ENCODE measurements around the gene SHH. TPM values are rescaled to one million over a fixed set of nuclear protein-coding genes. Genes with fewer than 3 reads are reported as not detected.

Gene SHH
- polyA plus RNA-seq, 4 donors, result 2.3 to 4.9 (median 2.9) TPM

DNA sequence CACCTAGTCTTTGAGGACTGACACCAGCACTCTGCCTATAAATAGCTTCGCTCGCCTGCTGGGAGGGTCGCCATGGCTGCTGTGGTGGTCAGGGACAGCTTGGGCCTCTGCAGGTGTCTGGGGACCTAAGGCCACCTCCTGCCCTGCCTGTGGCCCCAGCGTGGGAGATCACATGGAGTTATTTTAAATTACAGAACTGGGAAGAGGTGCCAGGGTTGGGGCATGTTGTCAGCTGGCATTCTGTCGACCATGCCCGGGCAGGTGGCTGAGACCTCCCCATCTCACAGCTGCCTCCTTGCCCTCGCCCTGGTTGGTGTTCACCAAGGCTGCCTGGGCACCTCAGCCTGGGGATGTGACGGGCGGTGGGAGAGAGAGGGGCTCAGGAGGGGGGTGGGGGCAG, 18.1 kb downstream of the SHH start:
- DNase-seq (ENCODE audit: low read depth in 4 of 4, low spot score in 3 of 4), result no peak

DNA sequence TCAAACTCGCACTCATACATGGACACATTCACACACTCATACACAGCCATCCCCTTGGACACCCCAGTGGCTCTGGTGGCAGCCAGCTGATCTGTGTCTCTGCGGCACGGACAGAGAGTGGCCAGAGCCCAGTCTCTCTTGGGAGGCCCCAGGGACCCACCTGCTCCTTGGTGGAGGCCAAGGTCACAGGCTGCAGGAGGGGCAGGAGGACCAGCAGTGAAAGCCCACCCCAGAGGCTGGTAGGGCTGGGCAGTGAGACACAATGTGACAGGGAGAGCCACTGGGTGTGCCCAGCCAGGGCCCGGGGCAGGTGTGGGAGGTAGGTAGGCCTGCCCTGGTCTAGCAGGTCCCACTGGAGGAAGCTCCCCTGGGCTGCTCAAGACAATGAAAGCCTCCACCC, 18.5 kb downstream of the SHH start:
- no peak for DNase-seq (ENCODE audit: low read depth in 4 of 4, low spot score in 3 of 4)

DNA sequence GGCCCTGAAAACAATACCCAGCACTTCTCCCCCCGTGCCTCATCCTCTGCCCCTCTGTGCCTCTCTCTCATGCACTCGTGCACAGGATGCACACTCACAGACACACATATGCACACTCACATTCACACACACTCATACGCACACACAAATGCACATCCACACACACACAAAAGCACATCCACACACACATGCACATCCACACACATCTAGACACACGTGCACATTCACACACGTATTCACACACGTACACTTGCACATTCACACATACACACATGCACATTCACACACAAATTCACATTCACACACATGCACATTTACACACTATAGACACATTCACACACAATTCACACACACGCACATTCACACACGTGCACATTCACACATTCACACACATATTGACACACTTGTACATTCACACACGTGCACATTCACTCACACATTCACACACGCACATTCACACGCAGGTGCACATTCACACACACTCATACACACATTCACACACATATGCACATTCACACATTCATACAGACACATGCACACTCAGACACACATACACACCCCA, 19.2 kb downstream of the SHH start:
- DNase-seq (ENCODE audit: low read depth in 4 of 4, low spot score in 3 of 4), result no peak

DNA sequence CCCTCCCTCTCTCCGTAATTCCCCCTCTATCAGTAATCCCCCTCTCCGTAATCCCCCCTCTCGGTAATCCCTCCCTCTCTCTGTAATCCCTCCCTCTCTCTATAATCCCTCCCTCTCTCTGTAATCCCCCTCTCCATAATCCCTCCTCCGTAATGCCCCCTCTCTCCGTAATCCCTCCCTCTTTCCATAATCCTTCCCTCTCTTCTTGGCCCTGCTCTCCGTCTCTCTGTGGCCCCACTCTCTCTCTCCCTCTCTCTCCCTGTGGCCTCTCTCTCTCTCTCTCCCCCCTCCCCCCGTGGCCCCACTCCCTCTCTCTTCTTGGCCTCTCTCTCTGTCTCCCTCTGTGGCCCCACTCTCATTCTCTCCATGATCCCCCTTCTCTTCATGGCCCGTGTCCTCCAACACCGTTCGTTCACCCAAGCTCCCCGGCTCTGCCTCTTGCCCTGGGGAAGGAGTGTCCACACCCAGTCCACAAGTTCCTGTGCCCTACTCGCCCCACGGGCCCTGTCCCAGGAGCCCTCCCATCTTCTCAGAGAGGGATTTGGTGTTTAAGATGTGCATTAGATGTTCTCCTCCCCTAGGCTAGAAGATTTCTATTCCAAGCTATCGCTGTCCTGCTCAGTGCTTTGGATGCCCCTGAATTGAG, 19.8 kb downstream of the SHH start:
- DNase-seq (ENCODE audit: low read depth in 4 of 4, low spot score in 3 of 4), result no peak

DNA sequence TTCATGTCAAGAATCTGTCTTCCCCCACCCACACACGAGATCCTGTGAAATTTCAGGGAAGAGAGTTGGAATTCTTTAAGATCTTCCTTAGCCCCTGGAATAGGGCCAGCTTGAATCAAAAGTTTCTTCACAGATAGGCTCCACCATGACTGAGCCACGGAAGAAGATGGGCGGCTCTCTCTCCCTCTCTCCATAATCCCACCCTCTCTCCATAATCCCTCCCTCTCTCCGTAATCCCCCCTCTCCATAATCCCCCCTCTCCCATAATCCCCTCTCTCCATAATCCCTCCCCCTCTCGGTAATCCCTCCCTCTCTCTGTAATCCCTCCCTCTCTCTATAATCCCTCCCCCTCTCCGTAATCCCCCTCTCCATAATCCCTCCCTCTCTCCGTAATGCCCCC, 20.4 kb downstream of the SHH start:
- no peak for DNase-seq (ENCODE audit: low read depth in 4 of 4, low spot score in 3 of 4)

DNA sequence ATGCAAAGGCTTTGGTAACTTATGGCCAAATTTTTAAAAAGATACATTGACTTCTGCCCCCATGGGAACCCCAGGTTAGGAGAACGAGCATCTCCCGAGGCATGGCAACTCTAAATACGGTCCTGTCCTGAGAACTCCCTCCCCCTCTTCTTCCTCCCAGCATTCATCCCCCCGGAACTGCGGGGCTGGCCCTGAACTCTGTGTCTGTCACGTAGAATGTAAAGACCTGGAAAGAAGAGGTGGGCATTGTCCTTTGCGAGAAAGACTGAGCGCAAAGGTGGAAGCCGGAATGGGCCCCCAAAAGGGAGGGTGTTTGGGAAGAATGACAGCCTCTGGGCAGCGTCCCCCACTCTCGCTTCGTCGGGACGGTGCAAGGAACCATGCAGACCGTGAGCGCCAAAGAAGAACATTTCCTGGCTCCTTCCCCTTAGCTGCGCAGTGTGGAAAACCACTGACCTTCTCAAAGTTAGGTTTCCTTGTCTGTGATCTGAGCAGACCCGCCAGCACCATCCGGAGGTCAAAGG, 21.0 kb downstream of the SHH start:
- no peak for DNase-seq (ENCODE audit: low read depth in 4 of 4, low spot score in 3 of 4)

DNA sequence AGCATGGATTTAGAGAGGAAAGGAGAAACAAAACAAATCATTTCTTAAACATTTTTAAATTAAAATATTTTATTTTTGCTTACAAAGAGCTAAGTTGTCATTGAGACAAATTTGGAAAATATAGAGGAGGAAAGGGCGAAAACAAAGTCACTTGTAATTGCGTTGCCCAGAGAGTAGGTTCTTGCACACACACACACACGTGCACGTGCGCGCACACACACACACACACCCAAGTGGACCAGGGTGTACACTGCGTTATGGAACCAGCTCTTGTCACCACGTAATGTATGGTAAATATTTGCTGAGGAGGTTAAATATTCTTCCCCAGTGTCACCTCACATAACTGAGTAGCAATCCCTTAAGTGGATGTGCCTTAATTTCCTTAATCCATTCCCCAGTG, 21.6 kb downstream of the SHH start:
- no peak for DNase-seq (ENCODE audit: low read depth in 4 of 4, low spot score in 3 of 4)

DNA sequence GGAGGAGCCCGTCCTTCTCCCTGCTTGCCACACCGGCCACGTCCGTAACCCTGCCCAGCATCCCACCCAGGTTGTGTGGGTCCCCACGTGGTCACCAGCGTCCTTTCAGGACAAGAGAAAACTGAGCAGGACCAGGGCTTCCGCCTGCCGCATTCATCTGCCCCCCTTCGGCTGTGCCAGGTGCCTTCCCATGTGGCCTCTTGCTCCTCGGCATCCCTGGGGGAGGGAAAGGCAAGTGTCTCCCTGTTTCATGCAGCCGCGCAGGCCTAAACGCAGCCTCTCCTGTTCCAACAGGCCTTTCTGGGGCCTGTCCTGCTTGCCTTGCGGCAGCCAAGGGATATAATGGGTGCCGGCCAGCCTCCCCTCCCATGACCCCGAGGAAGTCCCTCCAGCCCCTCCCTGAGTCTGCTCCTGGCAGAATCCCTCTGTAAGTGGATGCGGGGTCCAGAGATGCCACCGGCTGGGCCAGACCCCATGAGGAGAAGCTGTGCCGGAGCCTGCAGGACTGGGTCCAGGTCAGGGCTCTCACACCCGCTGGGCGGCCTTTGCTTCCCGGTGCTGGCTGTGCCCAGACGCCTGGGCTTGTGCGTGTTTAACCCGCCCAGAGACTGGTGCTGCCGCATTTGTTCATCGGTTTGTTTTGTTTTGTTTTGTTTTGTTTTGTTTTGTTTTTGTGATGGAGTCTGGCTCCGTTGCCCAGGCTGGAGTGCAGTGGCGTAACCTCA, 23.1 kb downstream of the SHH start:
- DNase-seq (ENCODE audit: low read depth in 4 of 4, low spot score in 3 of 4), result no peak

DNA sequence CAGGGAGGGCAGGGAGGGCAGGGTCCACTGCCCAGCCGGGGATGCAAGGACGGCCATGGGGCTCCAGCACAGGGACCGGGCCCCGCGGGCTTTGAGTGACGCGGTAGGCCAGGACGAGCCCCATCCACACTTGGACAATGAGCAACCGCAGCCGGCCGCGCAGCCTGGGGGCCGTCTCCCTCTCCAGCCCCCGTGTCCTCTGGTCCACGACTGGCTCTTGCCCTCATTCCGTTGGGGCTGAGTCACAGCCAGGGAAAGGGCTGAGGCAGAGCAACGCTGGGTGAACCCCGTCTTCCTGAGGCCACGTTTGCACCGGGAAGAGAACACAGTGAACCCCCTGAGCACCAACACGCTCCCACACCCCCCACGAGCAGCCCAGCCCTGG, 23.7 kb downstream of the SHH start:
- DNase-seq (ENCODE audit: low read depth in 4 of 4, low spot score in 3 of 4), result no peak

DNA sequence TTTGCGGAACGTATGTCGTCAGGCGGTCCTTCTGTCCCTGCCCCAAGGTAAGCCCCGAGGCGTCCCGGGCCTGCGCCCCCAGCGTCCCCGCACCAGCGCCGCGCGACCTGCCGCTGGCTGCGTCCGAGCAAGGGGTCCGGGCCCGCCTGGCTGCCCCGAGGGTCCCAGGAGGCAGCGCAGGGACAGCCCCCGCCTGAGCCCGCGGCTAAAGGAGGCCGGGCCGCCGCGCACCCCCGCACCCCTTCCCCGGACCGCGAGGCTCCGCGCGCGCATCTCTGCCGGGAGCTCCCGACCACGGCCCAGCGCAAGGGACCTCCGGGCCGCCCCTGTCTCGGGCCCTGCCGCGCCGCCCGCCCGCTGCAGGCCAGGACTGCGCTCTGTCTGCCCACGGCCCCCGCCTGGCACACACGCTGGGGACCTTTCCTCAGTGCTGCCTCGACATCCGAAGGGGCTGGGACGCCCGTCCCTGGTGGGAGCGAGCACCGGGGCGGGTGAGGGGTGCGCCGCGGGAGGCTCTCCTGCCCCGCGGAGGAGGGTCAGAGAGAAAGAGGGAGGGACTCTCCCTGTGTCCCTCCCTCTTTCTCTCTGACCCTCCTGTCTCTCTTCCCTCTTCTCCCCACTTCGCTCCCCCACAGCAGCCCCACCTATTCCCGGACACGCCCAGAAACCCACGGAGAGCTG, 25.0 kb downstream of the SHH start:
- DNase-seq (ENCODE audit: low read depth in 4 of 4, low spot score in 3 of 4), result no peak

DNA sequence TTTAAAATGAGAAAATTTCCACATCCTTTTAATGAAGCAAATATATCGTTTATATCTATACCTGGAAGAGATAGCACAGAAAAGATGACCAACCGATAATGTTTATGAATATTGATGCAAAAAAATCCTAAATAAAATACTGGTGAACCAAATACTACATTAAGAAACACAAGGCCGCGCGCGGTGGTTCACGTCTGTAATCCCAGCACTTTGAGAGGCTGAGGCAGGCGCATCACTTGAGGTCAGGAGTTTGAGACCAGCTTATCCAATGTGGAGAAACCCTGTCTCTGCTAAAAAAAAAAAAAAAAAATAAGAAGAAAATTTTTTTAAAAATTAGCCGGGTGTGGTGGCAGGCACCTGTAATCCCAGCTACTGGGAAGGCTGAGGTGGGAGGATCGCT, 25.8 kb downstream of the SHH start:
- DNase-seq (ENCODE audit: low read depth in 4 of 4, low spot score in 3 of 4), result no peak

DNA sequence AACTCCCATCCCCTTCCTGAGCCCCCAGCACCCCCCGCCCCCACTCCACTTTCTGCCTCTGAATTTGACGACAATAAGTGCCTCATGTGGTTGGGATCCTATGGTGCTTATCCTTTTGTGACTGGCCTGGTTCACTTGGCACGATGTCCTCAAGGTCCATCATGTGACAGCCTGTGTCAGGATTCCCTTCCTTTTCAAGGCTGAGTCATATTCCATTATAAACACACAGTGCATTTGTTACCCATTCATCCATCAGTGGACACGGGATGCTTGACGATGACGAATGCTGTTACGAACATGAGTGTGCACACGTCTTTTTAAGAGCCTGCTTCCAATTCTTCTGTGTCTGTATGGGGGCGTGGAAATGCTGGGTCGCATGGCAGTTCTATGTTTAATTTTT, 26.7 kb downstream of the SHH start:
- no peak for DNase-seq (ENCODE audit: low read depth in 4 of 4, low spot score in 3 of 4)

DNA sequence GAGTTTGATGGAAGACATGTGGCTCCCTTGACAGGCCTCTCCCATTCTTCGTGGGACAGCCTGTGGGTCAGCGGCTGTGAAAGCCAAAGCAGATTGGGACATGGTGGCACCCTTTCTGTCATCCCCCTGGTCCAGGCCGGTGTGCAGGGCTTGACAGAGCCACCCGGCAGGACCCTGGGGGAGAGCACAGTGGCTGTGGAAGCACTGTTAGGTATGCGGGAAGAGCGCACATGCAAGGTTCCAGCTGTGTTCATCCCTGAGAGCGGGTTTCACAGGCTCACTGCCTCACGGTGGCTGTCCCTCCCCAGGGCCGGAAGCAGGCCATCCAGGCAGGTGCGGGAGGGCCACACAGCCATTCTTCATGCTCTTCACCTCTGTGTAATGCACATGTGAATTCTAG, 29.8 kb downstream of the SHH start:
- no peak for DNase-seq (ENCODE audit: low read depth in 4 of 4, low spot score in 3 of 4)

DNA sequence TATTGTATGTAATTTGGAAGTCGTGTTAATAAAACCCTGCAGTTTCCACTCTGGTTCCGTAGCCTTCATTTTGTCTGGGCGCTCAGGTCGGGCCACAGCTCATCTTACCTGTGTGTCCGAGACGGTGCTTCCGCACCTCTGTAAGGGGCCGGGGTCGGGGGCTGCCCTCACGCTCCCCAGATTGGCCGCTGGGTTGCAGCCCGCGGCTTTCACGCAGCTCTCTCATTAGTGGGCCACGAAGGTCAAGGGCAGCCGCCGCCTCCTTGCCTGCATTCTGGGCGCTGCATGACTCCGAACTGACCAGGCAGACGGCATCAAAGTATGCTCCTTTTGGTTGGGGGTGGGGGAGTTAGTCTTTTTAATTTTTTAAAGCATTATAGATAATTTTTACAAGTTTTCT, 30.8 kb downstream of the SHH start:
- DNase-seq (ENCODE audit: low read depth in 4 of 4, low spot score in 3 of 4), result no peak

DNA sequence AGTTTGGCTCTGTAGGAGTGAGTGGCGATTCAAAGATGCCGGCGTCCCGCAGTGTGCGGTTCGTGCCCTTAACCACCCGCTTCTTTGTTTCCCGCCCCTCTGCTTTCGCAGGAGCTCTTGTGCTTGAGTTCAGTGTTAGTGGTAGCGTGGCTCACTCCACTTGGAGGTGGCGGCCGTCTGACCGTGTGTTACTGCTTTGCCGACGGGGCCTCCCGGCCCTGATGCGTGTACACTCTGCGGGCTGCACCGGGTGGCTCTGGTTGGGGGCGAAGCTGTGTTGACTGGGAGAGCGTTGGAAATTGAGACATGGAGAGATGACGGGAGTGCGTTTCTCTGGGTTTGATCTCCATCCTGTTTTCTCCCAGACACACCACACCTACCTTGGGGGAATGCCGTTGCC, 31.4 kb downstream of the SHH start:
- no peak for DNase-seq (ENCODE audit: low read depth in 4 of 4, low spot score in 3 of 4)

DNA sequence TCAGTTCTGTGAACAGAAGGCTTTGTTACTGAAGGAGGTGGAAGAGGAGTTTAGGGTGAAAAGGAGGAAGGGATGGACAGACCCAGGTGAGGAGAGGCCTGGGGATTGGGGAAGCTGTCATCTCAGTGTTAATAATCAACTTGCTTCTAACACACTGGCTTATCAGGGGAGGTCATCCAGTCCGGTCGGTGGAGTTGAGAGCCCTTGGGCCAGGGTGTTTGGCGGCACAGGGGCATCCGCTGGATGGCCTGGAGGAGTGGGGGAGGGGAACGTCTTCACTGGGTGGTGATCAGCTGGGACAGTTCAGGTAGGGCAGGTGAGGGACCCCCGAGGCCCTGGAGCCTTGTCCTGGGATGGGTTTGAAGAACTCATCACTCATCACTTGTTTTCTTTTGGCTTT, 33.9 kb downstream of the SHH start:
- no peak for DNase-seq (ENCODE audit: low read depth in 4 of 4, low spot score in 3 of 4)

DNA sequence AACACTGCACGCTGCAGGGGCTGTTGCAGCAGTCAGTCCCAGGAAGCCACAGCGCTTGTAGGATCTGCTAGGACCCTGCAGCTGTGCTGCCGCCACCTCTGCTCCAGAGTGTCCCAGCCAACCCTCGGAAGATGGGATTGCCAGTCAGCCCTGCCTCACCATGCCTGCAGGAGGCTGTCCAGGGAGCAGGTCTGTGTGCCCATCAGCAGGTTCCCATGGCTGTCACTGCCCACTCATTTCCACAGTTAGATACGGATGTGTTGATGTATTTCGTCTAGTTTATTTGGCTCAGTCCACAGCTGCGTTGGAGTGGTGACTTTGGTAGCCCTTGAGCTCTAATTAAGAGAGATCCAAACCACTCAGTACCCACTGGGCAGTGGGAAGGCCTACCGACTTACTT, 35.7 kb downstream of the SHH start:
- no peak for DNase-seq (ENCODE audit: low read depth in 4 of 4, low spot score in 3 of 4)

DNA sequence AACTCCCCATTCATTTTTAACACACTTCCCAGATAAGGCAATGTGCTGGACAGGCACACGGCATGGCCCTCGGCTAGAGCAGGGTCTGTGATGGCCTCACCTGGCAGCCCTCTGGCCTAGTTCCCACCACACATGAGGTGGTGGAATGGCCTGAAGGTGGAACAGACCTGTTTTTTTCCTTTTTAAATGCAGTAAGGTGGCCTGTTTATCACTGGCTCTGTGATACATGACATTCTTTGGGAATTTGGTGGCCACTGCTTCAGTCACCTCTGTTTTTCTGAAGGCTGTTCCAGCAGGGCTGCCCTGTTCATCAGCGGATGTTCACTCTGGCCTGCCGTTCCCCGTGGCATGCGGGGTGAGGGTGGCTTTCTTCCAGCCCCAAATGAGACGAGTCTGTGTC, 36.6 kb downstream of the SHH start:
- DNase-seq (ENCODE audit: low read depth in 4 of 4, low spot score in 3 of 4), result no peak

DNA sequence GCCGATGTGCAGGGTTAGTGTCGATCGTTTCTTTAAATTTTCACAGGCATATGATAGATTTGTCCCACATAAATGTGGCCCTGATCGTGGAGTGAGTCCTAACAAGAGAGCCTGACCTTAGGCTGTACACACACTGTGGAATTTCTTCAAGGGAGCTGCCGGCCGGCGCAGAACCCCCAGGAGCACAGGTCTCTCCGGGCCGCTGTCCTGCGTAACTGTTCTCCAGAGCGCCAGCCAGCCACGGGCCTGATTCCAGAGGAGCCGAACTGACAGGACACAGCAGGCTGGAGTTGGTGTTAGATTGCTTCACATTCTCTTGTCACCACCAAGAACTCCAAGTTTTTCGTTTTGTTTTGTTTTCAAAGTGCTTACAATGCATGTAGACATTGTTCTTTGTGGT, 37.3 kb downstream of the SHH start:
- DNase-seq (ENCODE audit: low read depth in 4 of 4, low spot score in 3 of 4), result no peak

DNA sequence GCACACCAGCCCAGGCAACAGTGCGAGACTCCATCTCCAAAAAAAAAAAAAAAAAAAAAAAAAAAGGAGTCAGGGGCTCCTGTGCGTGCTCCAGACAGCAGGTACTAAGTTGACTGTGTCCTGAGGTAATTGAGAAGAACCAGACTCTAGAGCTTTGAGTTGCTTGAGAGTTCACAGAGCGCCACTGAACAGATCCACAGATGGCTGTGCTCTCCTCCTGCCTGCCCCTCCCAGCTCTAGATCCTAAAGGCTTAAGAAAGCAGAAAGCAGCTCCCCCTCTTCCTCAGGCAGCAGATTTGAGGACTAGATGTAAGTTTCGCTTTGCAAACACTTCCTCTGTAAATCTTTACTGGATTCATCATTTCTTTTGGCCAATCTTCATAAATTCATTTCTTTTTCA, 38.7 kb downstream of the SHH start:
- no peak for DNase-seq (ENCODE audit: low read depth in 4 of 4, low spot score in 3 of 4)

DNA sequence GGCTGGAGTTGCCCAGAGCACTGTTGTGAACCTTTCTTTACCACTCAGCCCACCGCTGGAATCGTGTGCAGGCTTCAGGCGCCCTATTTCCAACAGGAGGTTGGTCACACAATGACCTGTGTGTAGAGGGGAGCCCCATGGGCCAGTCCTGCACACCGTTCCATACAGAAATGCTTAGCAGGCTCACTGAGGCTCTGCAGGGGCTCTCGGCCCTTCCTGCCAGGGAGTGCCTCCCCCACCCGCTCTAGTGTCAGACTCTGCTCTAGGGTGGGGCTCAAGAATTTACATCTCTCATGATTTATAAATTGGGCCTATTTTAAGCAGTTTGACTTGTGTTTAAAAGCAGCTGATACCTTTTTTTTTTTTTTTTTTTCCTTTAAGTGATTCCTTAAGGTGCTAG, 42.0 kb downstream of the SHH start:
- DNase-seq (ENCODE audit: low read depth in 4 of 4, low spot score in 3 of 4), result no peak

DNA sequence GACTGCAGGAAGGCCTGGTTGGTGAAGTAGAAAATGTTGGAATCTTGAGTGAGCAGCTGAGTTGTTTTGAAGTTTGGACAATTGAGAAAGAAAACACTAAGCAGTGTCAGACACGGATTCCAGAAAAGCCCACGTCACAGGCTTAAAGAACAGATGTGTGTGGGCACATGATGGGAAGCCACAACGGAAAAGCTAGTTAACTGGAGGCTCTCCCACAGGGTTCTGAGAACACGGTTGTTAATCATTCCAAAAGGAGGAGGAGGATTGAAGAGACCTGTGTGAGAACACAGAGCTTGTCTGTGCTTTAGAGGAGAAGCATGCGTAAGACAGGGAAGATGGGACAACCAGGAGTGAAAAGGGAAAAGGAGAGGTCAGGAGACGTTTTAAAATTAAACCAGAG, 42.6 kb downstream of the SHH start:
- no peak for DNase-seq (ENCODE audit: low read depth in 4 of 4, low spot score in 3 of 4)
